Stomach smooth muscle (tissue), 2 donors: ENCODE data around the gene NFX1.
"Not testable (repeated sequence)": the region's sequence is repeated elsewhere in the genome, so short reads cannot be mapped to it uniquely, and the experiment has no call there.

Experiments
- H3K27ac ChIP-seq: one replicate; pipeline ENCODE4 v1.7.0; 2013; ENCODE audit warnings: mild to moderate bottlenecking, low read length, inconsistent platforms
- H3K27me3 ChIP-seq, 2 donors: one replicate each; pipeline ENCODE4 v1.7.0; 2013; ENCODE audit warnings: low read length in 2 of 2; ENCODE audit not compliant: insufficient read depth in 2 of 2, control insufficient read depth in 1 of 2
- H3K36me3 ChIP-seq, 2 donors: one replicate each; pipeline ENCODE4 v1.7.0; 2013; ENCODE audit warnings: low read length in 2 of 2; ENCODE audit not compliant: control insufficient read depth in 2 of 2, insufficient read depth in 2 of 2
- H3K4me1 ChIP-seq: one replicate; pipeline ENCODE4 v1.7.0; 2013; ENCODE audit warnings: low read length; ENCODE audit not compliant: control insufficient read depth, insufficient read depth
- H3K4me3 ChIP-seq, 2 donors: one replicate each; pipeline ENCODE4 v1.7.0; 2013; ENCODE audit warnings: low read length in 2 of 2
- H3K9ac ChIP-seq, 2 donors: one replicate each; pipeline ENCODE4 v1.7.0; 2013; ENCODE audit warnings: low read length in 2 of 2, mild to moderate bottlenecking in 1 of 2
- H3K9me3 ChIP-seq, 2 donors: one replicate each; pipeline ENCODE4 v1.7.0; 2013; ENCODE audit warnings: low read length in 2 of 2; ENCODE audit not compliant: control insufficient read depth in 2 of 2
- donor health status: healthy.
- donor health status: Pancreatic carcinoma.

NFX1 gene

DNA sequence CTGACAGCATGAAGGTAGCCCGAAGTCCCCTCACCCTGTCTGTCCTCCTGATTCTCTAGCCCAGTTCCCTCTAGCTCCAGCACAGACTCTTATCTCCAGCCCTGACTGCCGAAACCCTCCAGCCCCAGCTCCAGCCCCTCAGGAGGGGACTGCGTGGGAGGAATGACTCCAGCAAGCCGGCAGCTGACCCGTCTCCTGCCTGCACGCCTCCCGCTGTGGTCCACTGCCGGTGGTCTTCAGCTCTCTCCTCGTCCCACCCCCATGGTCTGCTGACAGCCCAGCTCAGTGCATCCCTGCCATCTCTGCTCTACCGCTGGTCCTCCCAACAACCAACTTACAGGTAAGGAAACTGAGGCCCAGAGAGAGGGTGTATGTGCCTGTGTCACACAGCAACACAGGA, 111.5 kb downstream of the NFX1 start:
- H3K27me3 ChIP-seq, H3K4me1 ChIP-seq, H3K9ac ChIP-seq, H3K27ac ChIP-seq, H3K36me3 ChIP-seq, H3K4me3 ChIP-seq, H3K9me3 ChIP-seq: not testable (repeated sequence)

DNA sequence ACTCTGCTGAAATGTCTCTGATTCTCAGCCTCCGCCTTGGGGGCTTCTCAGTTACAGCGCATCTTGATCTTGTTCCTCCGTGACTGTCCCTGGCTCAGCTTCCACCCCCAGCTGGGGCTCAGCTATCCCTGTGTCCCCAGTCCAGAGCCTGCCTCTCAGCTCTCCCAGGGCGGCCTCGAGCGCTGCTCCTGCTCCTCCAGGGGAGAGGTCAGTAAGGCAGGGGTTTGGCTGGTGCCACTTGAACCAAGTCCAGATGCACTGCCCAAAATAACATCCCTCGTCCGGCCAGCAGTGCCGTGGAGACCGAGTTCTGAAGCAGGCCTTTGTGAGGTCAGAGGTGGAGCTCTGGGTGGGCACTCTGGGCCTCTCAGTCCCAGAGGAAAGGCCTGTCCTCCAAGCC, 112.1 kb downstream of the NFX1 start, which contains the start of gene AQP7:
Gene AQP7 (minus strand): TSS at position 198 of the 400 bp plus-strand sequence. CDS start 1,306 bp downstream, outside the sequence.
- not testable (repeated sequence) for H3K9ac ChIP-seq, H3K9me3 ChIP-seq, H3K4me3 ChIP-seq, H3K27me3 ChIP-seq, H3K4me1 ChIP-seq, H3K36me3 ChIP-seq, H3K27ac ChIP-seq

DNA sequence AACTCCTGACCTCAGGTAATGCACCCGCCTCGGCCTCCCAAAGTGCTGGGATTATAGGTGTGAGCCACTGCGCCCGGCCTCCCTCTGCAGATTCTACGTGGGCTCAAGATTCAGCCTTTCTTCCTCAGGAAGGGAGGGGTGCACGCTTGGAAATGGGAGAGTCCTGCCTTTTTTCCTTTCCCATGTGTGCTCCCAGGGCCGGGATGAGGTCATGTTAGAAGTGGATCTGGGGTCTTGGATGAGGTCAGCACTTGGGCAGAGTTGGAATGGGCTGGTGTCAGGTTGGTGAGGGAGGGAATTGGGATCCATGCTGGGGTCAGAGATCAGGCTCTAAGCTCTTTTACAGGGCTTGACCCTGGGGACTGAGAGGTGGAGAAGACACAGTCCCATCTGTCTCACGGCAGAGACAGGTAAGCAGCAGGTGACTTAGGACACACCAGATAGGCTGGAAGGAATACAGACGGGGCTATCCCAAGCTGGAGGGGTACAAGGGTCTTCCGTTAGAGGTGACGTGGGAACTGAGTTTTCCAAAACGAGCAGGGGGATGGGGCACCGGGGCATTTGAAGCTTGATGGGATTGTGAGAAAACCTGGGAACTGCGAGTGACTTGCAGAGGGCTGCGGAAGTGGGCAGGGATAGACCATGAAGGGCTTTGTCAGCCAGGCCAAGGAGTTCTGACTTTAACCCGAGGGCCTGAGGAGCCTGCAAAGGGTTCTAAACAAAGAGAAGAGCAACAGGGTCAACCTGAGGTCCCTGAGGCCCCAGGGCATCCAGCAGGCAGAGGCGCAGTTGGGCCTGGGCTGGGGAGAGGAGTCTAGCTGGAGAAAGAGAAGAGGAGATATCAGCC, 113.8 kb downstream of the NFX1 start:
- Histone ChIP-seq H3K4me3 (no peak overlapping the region), H3K9me3 (no peaks in the 10 kb centered on the region), H3K27me3 (no peaks in the 10 kb centered on the region), H3K36me3 (no peaks in the 10 kb centered on the region), H3K4me1 (peaks cover 4% of the 10 kb centered on the region), H3K27ac (no peak overlapping the region), H3K9ac (no peak overlapping the region)

DNA sequence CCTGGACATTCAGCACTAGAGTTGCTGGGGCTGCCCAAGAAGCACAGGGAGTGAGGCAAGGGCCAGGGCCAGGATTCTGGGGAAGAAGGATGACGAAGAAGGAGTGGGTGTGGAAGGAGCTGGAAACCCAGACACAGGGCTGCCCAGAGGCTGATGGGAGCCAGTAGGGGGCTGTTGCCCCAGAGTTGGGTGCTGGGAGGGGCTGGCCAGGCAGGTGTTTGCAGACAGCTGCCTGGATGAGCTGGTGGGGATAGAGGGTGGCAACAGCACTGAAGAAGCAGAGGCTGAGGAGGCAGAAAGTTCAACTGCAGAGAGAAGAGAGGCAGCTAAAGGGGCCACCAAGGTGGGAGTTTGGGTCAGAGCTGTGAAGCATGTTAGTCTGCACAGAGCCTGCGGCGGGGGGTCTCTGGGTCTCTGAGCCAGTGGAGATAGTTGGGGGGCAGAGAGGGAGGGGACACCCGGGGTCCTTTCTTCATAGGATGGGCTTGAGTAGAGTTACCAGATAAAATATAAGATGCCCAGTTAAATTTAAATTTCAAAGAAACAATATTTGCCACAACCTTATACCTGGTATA, 114.6 kb downstream of the NFX1 start:
- Histone ChIP-seq H3K9ac (no peak overlapping the region), H3K27me3 (no peaks in the 10 kb centered on the region)

DNA sequence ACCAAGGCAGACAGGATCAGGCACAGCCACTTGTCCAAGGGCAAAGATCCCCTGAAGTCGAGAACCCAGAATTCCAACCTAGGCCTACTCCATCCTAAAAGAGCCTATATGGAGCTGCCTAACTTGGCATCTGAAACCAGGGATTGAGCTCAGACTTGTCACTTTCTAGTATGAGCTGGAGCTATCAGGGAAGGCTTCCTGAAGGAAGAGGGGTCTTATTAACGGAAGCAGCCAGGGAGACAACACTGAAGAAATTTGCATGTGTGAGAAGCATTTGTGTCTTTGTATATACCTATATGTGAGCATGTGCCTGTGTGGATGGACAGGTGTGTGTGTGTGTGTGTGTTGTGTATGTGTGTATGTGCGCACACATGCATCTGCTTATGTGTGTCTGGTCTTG, 116.7 kb downstream of the NFX1 start:
- no peaks in the 10 kb centered on the region for H3K27me3 ChIP-seq
- no peak overlapping the region for H3K27ac ChIP-seq
- H3K4me3 ChIP-seq, result no peak overlapping the region
- H3K4me1 ChIP-seq, result peaks cover 4% of the 10 kb centered on the region
- H3K9ac ChIP-seq, result no peak overlapping the region
- H3K36me3 ChIP-seq, result no peaks in the 10 kb centered on the region
- no peaks in the 10 kb centered on the region for H3K9me3 ChIP-seq

More for the DNA sequence above, 114.6 kb downstream of the NFX1 start:
- Histone ChIP-seq H3K4me1 (peaks cover 4% of the 10 kb centered on the region), H3K36me3 (no peaks in the 10 kb centered on the region), H3K9me3 (no peaks in the 10 kb centered on the region), H3K4me3 (no peak overlapping the region), H3K27ac (no peak overlapping the region)

DNA sequence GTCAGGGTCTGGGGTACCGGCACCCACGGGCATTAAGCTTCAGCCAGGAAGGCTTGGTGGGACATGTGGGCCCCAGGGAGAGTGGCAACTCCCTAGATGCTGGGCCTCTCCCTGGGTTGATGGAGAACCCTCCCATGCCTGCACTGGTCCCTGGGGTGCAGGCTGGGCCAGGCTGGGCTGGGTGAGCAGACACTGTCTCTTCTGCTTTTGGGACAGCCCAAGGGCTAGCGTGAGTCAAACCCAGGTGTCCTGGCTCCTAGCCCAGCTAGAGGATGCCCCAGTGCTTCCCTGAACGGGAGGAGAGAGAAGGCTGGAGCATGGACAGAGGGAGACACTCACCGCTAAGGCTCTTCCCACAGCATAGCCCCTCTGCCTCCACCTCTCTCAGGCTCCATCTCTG, 117.8 kb downstream of the NFX1 start:
- no peaks in the 10 kb centered on the region for H3K9me3 ChIP-seq
- H3K27ac ChIP-seq, result no peak overlapping the region
- H3K4me1 ChIP-seq, result peaks cover 4% of the 10 kb centered on the region
- H3K27me3 ChIP-seq, result no peaks in the 10 kb centered on the region
- no peak overlapping the region for H3K9ac ChIP-seq
- H3K36me3 ChIP-seq, result no peaks in the 10 kb centered on the region
- no peak overlapping the region for H3K4me3 ChIP-seq

DNA sequence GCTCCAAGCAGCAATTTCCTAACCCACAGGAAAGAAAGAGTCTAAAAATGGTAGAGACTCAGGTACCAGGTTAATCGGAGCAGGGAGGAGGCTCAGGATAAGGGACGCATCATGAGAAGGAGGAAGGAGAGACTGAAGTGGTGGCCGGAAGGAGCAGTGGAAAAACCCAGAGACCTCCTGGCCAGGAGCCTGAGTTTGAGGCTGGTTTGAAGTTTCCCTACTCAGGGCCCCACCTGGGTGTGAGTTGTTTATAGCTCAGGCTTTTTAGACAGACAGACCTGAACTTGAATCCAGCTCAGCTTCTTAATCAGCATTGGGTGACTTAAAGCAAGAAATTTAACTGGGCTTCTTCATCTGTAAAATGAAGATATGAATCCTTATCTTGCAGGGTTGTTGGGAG, 124.0 kb downstream of the NFX1 start:
- peaks cover 5% of the 10 kb centered on the region for H3K4me1 ChIP-seq

DNA sequence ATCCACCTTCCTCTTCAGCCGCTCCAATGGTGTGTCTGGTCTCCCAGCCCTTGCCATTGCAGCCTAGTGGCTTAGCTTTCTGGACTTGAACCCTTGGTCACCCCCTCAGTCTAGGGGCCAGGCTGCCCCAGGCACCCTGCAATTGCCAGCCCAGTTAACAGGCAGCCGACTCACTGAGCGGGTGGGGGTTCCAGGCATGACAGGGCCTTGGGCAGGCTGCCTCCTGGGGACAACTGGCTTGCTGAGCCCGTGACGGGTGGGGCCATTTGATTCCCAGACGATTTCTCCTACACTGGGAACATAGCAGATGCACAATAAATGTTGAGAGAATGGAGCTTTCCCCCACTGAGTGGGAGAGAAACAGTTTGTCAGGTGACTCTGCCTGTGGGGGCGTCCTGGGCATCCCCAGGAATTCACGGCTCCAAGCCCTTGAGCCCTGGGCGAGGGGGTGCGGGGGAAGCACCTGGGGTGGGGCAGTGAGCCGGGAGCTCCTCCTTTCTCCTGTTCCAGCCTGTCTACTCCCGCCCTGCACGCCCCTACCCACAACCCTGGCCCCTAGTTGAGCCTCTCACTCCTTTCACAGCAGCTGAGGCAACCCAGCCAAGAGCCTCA, 124.7 kb downstream of the NFX1 start:
- Histone ChIP-seq H3K9me3 (no peaks in the 10 kb centered on the region), H3K4me3 (no peak overlapping the region), H3K9ac (no peak overlapping the region), H3K4me1 (peaks cover 5% of the 10 kb centered on the region), H3K27me3 (peaks cover 0 to 4% of the 10 kb centered on the region in 2 donors), H3K36me3 (no peaks in the 10 kb centered on the region), H3K27ac (no peak overlapping the region)

More for the DNA sequence above, 124.0 kb downstream of the NFX1 start:
- Histone ChIP-seq H3K27me3 (peaks cover 0 to 4% of the 10 kb centered on the region in 2 donors), H3K36me3 (no peaks in the 10 kb centered on the region), H3K9me3 (no peaks in the 10 kb centered on the region), H3K4me3 (no peak overlapping the region), H3K9ac (no peak overlapping the region), H3K27ac (no peak overlapping the region)

DNA sequence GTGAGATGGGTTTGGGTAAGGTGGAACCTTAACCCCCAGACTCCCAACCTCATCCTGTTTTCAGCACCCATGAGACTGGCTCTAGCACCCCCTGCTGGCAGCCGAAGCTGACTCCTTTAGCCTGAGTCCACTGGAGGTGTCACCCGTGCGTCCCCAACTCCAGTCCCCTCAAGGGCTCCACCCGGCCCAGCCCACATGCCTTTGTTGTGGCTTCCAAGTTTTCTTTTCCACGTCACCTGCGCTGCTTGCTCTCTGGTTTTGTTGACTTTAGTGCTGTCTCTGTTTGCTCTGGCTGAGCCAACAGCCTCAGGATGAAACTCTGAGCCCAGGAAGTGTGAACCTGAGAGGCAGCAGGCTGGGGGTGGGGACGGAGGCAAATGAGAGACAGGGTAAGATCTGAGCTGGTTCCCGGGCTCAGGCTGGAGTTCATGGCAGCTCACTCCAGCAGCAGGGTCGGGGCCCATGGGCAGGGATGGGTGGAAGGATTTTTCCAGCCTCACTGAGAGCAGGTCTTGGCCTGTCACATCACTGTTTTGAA, 125.3 kb downstream of the NFX1 start:
- H3K4me3 ChIP-seq, result no peak overlapping the region
- H3K9ac ChIP-seq, result no peak overlapping the region
- peaks cover 5% of the 10 kb centered on the region for H3K4me1 ChIP-seq
- no peaks in the 10 kb centered on the region for H3K36me3 ChIP-seq
- peaks cover 0 to 4% of the 10 kb centered on the region in 2 donors for H3K27me3 ChIP-seq
- H3K9me3 ChIP-seq, result no peaks in the 10 kb centered on the region
- H3K27ac ChIP-seq, result no peak overlapping the region

DNA sequence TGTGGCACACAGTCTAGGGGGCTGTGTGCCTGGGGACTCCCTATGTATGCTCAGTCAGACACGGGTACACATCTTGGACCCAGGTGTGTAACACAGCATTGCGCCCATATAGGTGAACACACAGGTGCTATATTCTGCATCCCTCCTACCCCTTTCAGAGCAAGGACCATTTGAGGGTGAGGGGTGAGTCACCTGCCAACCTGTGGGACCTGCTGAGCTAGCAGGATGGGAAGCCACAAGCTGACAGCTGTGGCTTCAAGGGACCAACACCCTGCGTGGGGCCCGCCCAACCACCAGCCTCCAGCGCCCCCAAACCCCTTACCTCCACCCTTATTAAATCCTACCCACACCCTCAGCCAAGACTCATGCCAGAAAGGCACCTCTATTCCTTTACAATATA, 126.7 kb downstream of the NFX1 start:
- Histone ChIP-seq H3K27me3 (peaks cover 0 to 4% of the 10 kb centered on the region in 2 donors), H3K9ac (no peak overlapping the region), H3K4me3 (no peak overlapping the region), H3K36me3 (no peaks in the 10 kb centered on the region), H3K27ac (no peak overlapping the region), H3K4me1 (peaks cover 5% of the 10 kb centered on the region), H3K9me3 (no peaks in the 10 kb centered on the region)
